Smooth muscle cell of the brain vasculature (primary cell): ENCODE measurements around the gene XYLT1.

Experiments used
- DNase-seq: peaks from one replicate; pipeline ENCODE4 v3.0.0-alpha.2; 2012; ENCODE audit warnings: low read depth, low spot score

The XYLT1 gene

DNA sequence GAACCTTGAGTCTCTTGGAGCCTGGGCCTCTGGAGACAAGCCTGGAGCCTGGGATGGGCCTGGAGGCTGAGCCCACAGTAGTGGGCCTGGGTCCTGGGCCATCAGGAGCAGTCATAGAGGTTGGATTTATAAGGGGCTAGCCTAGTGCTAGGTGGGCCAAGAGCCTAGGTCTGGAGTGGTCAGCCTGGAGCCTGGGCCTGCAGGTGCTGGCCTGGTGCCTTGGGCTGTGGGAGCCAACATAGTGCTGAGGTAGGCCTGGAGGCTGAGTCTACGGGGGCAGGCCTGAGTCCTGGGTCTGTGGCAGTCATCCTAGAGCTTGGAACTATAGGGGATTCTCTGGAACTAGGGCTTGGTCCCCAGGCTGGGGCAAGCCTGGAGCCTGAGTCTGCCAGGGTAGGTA, 414.1 kb downstream of the XYLT1 start:
- DNase-seq = no peak

DNA sequence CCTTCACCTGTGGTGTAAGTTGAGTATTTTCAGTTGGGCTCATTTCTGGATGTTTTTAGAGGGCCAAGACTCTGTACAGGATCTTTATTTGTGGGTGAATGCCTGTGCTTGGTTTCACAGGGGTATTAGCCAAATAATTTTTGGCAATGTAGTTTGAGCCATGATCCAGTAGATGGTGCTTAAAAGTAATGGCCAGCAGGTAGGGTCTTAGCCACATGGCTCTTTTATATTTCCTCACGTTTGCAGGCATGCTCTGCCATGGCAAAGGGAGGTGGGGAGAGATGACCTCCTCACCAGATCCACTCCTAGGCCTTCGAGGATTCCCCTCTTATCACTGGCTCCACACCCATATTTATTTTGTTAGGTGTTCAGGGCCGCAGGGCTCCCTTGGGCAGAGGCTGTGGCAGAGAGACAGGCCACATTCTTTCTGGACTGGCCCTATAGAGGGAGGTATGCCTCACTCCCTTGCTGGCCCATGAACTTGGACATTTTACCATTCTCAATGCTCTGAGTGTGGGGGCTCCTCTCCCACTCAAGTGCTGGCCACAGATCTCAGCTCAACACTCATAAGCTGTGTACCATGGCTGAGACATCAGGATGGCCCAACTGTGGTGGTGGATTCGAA, 417.1 kb downstream of the XYLT1 start:
- DNase-seq = no peak
